IPS-15b (cell line): ENCODE measurements around the gene DISP2.

Source experiments
- H3K27me3 ChIP-seq: one replicate; pipeline ENCODE4 v1.6.1; 2013; ENCODE audit warnings: low read length; ENCODE audit not compliant: control insufficient read depth, insufficient read depth
- H3K36me3 ChIP-seq: one replicate; pipeline ENCODE4 v1.6.1; 2013; ENCODE audit warnings: low read length; ENCODE audit not compliant: control insufficient read depth, insufficient read depth
- H3K4me1 ChIP-seq: one replicate; pipeline ENCODE4 v1.6.1; 2013; ENCODE audit warnings: mild to moderate bottlenecking, low read length; ENCODE audit not compliant: control insufficient read depth, insufficient read depth
- H3K4me3 ChIP-seq: one replicate; pipeline ENCODE4 v1.5.1; 2013; ENCODE audit warnings: low read depth, low read length
- H3K9ac ChIP-seq: one replicate; pipeline ENCODE4 v1.6.1; 2013; ENCODE audit warnings: low read depth, mild to moderate bottlenecking, low read length
- H3K9me3 ChIP-seq: one replicate; pipeline ENCODE4 v1.6.1; 2013; ENCODE audit warnings: mild to moderate bottlenecking, low read length; ENCODE audit not compliant: control insufficient read depth, insufficient read depth

The DISP2 gene

GRCh38 chr15:40357723-40358470, at the start of gene DISP2:
Gene DISP2 (plus strand): TSS chr15:40358219. CDS start chr15:40358322, 103 bp downstream.
- peaks cover 13% of the 10 kb centered on the region for H3K4me1 ChIP-seq
- H3K27me3 ChIP-seq = peaks cover 51% of the 10 kb centered on the region
- H3K4me3 ChIP-seq = peak within 1 kb of the TSS; percentile 73
- H3K9ac ChIP-seq = no peak within 1 kb of the TSS
- no peaks in the 10 kb centered on the region for H3K36me3 ChIP-seq
- H3K9me3 ChIP-seq = no peaks in the 10 kb centered on the region

GRCh38 chr15:40309344-40309862, 48.6 kb upstream of the DISP2 start:
- Histone ChIP-seq H3K9ac (no peak overlapping the region), H3K36me3 (no peaks in the 10 kb centered on the region), H3K4me3 (no peak overlapping the region), H3K4me1 (peaks cover 20% of the 10 kb centered on the region), H3K9me3 (no peaks in the 10 kb centered on the region), H3K27me3 (peaks cover 17% of the 10 kb centered on the region)

- H3K36me3 ChIP-seq = no peaks in the 10 kb centered on the region
- peaks cover 22% of the 10 kb centered on the region for H3K27me3 ChIP-seq
- peaks cover 20% of the 10 kb centered on the region for H3K4me1 ChIP-seq
- H3K9me3 ChIP-seq = no peaks in the 10 kb centered on the region
- H3K9ac ChIP-seq = no peak overlapping the region
- no peak overlapping the region for H3K4me3 ChIP-seq
Measured at GRCh38 chr15:40310001-40310959, 47.7 kb upstream of the DISP2 start.

GRCh38 chr15:40310993-40311392, 47.0 kb upstream of the DISP2 start:
- Histone ChIP-seq H3K27me3 (peaks cover 22% of the 10 kb centered on the region), H3K4me1 (peaks cover 20% of the 10 kb centered on the region), H3K4me3 (no peak overlapping the region), H3K9ac (no peak overlapping the region), H3K36me3 (no peaks in the 10 kb centered on the region), H3K9me3 (no peaks in the 10 kb centered on the region)

- H3K4me3 ChIP-seq = no peak overlapping the region
- H3K27me3 ChIP-seq = peaks cover 24% of the 10 kb centered on the region
- H3K9me3 ChIP-seq = no peaks in the 10 kb centered on the region
- H3K9ac ChIP-seq = no peak overlapping the region
- H3K36me3 ChIP-seq = no peaks in the 10 kb centered on the region
- peaks cover 13% of the 10 kb centered on the region for H3K4me1 ChIP-seq
Measured at GRCh38 chr15:40312370-40313158, 45.5 kb upstream of the DISP2 start.

- peaks cover 10% of the 10 kb centered on the region for H3K4me1 ChIP-seq
- peaks cover 24% of the 10 kb centered on the region for H3K27me3 ChIP-seq
- no peaks in the 10 kb centered on the region for H3K9me3 ChIP-seq
- no peak overlapping the region for H3K4me3 ChIP-seq
- no peaks in the 10 kb centered on the region for H3K36me3 ChIP-seq
- H3K9ac ChIP-seq = no peak overlapping the region
Measured at GRCh38 chr15:40313531-40314398, 44.3 kb upstream of the DISP2 start.

- Histone ChIP-seq H3K4me1 (peaks cover 4% of the 10 kb centered on the region), H3K36me3 (no peaks in the 10 kb centered on the region), H3K27me3 (peaks cover 21% of the 10 kb centered on the region), H3K9ac (no peak overlapping the region), H3K4me3 (no peak overlapping the region), H3K9me3 (no peaks in the 10 kb centered on the region)
Measured at GRCh38 chr15:40314723-40315276, 43.2 kb upstream of the DISP2 start.

- no peak overlapping the region for H3K4me3 ChIP-seq
Measured at GRCh38 chr15:40316931-40317330, 41.1 kb upstream of the DISP2 start.

GRCh38 chr15:40317580-40317979, 40.4 kb upstream of the DISP2 start:
- peaks cover 7% of the 10 kb centered on the region for H3K4me1 ChIP-seq
- peaks cover 17% of the 10 kb centered on the region for H3K27me3 ChIP-seq
- H3K4me3 ChIP-seq = no peak overlapping the region
- no peak overlapping the region for H3K9ac ChIP-seq
- H3K9me3 ChIP-seq = no peaks in the 10 kb centered on the region
- H3K36me3 ChIP-seq = no peaks in the 10 kb centered on the region

More at GRCh38 chr15:40316931-40317330, 41.1 kb upstream of the DISP2 start:
- no peaks in the 10 kb centered on the region for H3K36me3 ChIP-seq
- peaks cover 4% of the 10 kb centered on the region for H3K4me1 ChIP-seq
- H3K9ac ChIP-seq = no peak overlapping the region
- no peaks in the 10 kb centered on the region for H3K9me3 ChIP-seq
- peaks cover 10% of the 10 kb centered on the region for H3K27me3 ChIP-seq

GRCh38 chr15:40320409-40320808, 37.6 kb upstream of the DISP2 start:
- H3K4me1 ChIP-seq = peaks cover 12% of the 10 kb centered on the region
- H3K9ac ChIP-seq = no peak overlapping the region
- H3K27me3 ChIP-seq = peaks cover 22% of the 10 kb centered on the region
- no peaks in the 10 kb centered on the region for H3K9me3 ChIP-seq
- H3K4me3 ChIP-seq = no peak overlapping the region
- H3K36me3 ChIP-seq = no peaks in the 10 kb centered on the region
